NCI-H69 (cell line): Measurements from ENCODE around the gene TKTL1.
A peak's percentile ranks its signal among the peaks of the same experiment; 100 is the strongest.
"Not testable (repeated sequence)": the region's sequence is repeated elsewhere in the genome, so short reads cannot be mapped to it uniquely, and the experiment has no call there.

Experiments used
- DNase-seq: peaks from one replicate; lab custom pipeline; 2025; lab: John Stamatoyannopoulos, UW

The TKTL1 gene, protein sequence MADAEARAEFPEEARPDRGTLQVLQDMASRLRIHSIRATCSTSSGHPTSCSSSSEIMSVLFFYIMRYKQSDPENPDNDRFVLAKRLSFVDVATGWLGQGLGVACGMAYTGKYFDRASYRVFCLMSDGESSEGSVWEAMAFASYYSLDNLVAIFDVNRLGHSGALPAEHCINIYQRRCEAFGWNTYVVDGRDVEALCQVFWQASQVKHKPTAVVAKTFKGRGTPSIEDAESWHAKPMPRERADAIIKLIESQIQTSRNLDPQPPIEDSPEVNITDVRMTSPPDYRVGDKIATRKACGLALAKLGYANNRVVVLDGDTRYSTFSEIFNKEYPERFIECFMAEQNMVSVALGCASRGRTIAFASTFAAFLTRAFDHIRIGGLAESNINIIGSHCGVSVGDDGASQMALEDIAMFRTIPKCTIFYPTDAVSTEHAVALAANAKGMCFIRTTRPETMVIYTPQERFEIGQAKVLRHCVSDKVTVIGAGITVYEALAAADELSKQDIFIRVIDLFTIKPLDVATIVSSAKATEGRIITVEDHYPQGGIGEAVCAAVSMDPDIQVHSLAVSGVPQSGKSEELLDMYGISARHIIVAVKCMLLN

GRCh38 chrX:154295664-154296310 is at the start of gene TKTL1:
TSS of gene TKTL1 (plus strand) at chrX:154295795. CDS start at chrX:154295860, 65 bp downstream.
- DNase-seq, result no peak

GRCh38 chrX:154247377-154248045 is 48.1 kb upstream of the TKTL1 start:
- not testable (repeated sequence) for DNase-seq

GRCh38 chrX:154248076-154248475 is 47.5 kb upstream of the TKTL1 start:
- DNase-seq, result not testable (repeated sequence)

DNA sequence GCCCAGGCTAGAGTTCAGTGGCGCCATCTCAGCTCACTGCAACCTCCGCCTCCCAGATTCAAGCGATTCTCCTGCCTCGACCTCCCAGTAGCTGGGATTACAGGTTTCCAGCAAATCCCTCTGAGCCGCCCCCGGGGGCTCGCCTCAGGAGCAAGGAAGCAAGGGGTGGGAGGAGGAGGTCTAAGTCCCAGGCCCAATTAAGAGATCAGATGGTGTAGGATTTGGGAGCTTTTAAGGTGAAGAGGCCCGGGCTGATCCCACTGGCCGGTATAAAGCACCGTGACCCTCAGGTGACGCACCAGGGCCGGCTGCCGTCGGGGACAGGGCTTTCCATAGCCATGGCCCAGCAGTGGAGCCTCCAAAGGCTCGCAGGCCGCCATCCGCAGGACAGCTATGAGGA is 38.3 kb upstream of the TKTL1 start, which contains the start of gene OPN1MW3:
OPN1MW3 (plus strand) TSS at position 301 of the 400 bp plus-strand sequence; CDS start at position 339, 38 bp downstream.
- not testable (repeated sequence) for DNase-seq

GRCh38 chrX:154258711-154259110 is 36.9 kb upstream of the TKTL1 start:
- DNase-seq, result not testable (repeated sequence)

GRCh38 chrX:154263072-154263471 is 32.5 kb upstream of the TKTL1 start:
- DNase-seq, result not testable (repeated sequence)

GRCh38 chrX:154269245-154269644 is 26.4 kb upstream of the TKTL1 start:
- DNase-seq, result not testable (repeated sequence)

DNA sequence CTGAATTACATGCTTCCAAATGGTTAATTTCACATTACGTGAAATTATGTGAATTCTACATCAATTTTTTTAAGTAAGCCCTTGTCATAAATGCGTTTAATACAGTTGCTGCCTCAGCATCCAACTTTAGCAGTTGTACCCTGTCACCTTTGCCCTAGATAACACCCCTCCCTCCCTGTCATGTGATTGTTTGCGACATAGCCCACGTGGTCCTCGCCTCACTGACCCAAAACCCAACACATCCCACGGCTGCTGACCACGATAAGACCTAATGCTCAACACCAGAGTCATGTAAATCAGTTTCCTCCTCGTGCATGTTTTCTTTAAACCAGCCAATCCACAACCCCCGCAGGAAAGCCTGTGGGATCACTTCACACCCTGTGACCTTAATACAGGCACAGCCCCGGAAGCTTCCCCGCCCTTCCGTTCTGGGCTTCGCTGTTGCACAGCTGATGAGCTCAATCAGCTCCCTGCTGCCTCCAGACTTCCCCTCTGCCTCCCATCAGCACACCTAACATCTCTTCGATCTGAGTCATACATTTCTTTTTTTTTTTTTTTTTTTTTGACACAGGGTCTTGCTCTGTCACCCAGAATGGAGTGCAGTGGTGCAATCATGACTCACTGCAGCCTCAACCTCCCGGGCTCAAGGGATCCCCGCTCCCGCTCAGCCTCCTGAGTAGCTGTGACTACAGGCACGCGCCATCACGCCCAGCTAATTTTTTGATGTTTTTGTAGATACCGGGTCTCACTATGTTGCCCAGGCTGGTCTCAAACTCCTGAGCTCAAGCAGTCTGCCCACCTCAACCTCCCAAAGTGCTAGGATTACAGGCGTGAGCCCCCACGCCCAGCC is 10.9 kb upstream of the TKTL1 start:
- DNase-seq, result not testable (repeated sequence)

- not testable (repeated sequence) for DNase-seq
These were observed 9.2 kb upstream of the TKTL1 start for GRCh38 chrX:154286406-154286805.

DNA sequence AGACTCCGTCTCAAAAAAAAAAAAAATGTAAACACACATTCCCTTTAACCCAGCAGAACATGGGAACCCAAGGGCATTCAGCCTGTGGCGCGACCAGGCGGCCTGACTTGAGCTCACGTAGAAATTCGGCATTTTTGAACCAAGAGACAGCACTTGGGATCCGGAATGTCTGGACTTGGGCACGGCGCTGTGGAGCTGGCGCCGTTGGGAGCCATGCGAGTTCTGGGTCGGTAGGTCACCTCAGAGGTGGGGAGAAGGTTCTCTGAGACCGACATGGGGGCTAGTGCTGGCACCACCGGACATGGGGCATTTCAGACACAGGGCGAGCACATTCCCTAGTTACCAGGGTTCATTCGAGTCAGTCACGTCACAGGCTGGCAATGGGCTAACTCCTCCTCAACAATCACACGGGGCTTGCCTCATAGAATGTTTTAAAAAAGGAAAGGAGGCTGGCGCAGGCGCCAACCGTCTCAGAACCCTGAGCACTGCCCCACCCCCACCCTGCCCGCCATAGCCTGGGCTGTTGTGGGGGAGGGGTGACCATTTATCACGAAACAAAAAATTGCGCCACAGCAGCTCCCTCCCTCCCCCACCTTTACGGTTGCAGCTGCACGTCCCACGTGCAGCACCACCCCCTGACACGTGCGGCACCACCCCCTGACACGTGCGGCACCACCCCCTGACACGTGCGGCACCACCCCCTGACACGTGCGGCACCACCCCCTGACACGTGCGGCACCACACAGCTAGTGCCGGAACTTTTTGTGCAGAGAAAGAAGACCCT is 612 bp upstream of the TKTL1 start, which contains the start of gene TEX28:
TEX28 (minus strand) TSS at position 334 of the 784 bp plus-strand sequence. CDS start 3,007 bp downstream, outside the sequence.
- no peak for DNase-seq

GRCh38 chrX:154296731-154297130 is 1.1 kb downstream of the TKTL1 start:
- no peak for DNase-seq

GRCh38 chrX:154298312-154298711 is 2.7 kb downstream of the TKTL1 start:
- DNase-seq, result no peak

GRCh38 chrX:154300816-154301215 is 5.2 kb downstream of the TKTL1 start:
- DNase-seq, result no peak

GRCh38 chrX:154302998-154303397 is 7.4 kb downstream of the TKTL1 start:
- not testable (repeated sequence) for DNase-seq

GRCh38 chrX:154303476-154303875 is 7.9 kb downstream of the TKTL1 start:
- no peak for DNase-seq

GRCh38 chrX:154304846-154305245 is 9.3 kb downstream of the TKTL1 start:
- DNase-seq, result no peak

DNA sequence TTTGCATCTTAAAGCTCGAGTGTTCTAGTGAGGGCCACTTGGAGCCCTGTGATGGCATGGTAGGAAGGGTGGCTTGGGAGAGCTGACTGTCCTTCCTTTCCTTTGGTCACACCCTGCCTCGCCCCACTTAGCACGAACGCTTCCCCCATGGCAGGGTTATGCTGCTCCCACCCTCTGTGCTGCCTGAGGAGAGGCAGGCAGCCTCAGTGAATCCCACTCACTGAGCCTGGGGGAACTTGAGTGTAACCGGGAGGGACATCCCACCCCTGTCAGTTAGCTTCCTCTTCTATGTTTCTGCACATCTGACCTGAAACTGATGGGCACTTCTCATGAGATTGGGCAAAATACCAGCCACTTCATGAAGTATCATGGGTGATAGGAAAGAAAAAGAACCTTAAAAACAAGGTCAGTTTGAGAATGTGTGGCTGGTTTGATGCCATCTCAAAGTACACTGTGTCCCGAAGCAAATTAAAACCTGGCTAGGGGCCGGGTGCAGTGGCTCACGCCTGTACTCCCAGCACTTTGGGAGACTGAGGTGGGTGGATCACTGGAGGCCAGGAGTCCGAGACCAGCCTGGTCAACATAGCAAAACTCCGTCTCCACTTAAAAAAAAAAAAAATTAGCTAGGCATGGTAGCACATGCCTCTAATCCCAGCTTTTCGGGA is 10.1 kb downstream of the TKTL1 start:
- no peak for DNase-seq

DNA sequence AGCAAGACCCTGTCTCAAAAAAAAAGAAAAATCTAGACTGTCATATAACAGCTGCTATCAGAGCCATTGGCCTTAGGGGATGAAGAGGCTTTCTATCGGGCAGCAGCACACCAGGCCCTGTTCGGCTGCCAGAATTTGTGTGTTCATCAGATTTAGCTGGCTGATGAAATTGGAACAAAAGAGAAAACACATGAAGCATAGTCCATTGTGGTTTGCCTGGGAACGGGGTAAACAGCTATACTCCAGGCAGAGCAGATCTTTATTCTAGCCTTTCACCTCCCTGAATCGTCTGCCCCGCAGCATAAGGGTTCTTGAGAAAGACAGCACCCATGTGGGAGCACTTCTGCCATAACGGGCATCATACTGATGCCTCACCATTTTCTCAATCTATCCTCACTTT is 11.6 kb downstream of the TKTL1 start:
- DNase-seq, result no peak

GRCh38 chrX:154308108-154308946 is 12.7 kb downstream of the TKTL1 start:
- peak; percentile 37 for DNase-seq
